ENCODE results near the gene IFT43.

IFT43 gene

GRCh38 chr14:76096257-76096656 lies 110.7 kb downstream of the IFT43 start:
- Histone ChIP-seq H3K79me1 (replicated peaks; ENCODE audit: low read length, poor library complexity, severe bottlenecking) (no peaks in the 10 kb centered on the region), H3K4me3 (ENCODE audit: insufficient read depth in 1 of 2, low read depth in 1 of 2, low read length in 2 of 2) (no peak overlapping the region), H2BK15ac (ENCODE audit: low read depth, poor library complexity, severe bottlenecking) (no peak overlapping the region), H3K36me3 (ENCODE audit: control insufficient read depth in 1 of 2, insufficient read depth in 2 of 2, low read depth in 1 of 2, low read length in 2 of 2) (no peaks in the 10 kb centered on the region), H3K9ac (ENCODE audit: low read length) (no peak overlapping the region), H4K91ac (ENCODE audit: low read length) (no peak overlapping the region), H4K8ac (ENCODE audit: low read length) (no peak overlapping the region), H2BK12ac (ENCODE audit: low read length in 2 of 2) (no peak overlapping the region), H3K23ac (ENCODE audit: low read length in 2 of 2) (no peak overlapping the region), H3K18ac (ENCODE audit: low read depth in 1 of 2, low read length in 2 of 2) (no peak overlapping the region), H2AFZ (ENCODE audit: low read depth, low read length) (no peak overlapping the region), H3K9me3 (ENCODE audit: control insufficient read depth, low read length) (no peaks in the 10 kb centered on the region), H2BK5ac (ENCODE audit: low read depth, low read length, poor library complexity, severe bottlenecking) (no peak overlapping the region), H3K27me3 (ENCODE audit: control insufficient read depth in 1 of 2, insufficient read depth in 1 of 2, low read length in 2 of 2) (peaks cover 13 to 37% of the 10 kb centered on the region in 2 experiments), H3K14ac (ENCODE audit: low read length in 2 of 2) (no peak overlapping the region), H3K4me2 (ENCODE audit: low read length, poor library complexity, severe bottlenecking) (no peak overlapping the region), H2BK120ac (ENCODE audit: low read depth, low read length) (no peak overlapping the region), H3K4ac (ENCODE audit: low read depth in 1 of 2, low read length in 2 of 2) (no peak overlapping the region), H3K27ac (ENCODE audit: low read length, poor library complexity, severe bottlenecking) (no peak overlapping the region), H3K4me1 (ENCODE audit: control insufficient read depth, insufficient read depth, low read depth, low read length) (no peaks in the 10 kb centered on the region), H2AK5ac (ENCODE audit: low read length, severe bottlenecking) (no peak overlapping the region)
- DNase-seq, result no peak
- 88% methylated on average over 5 of the region's 5 CpGs for WGBS

DNA sequence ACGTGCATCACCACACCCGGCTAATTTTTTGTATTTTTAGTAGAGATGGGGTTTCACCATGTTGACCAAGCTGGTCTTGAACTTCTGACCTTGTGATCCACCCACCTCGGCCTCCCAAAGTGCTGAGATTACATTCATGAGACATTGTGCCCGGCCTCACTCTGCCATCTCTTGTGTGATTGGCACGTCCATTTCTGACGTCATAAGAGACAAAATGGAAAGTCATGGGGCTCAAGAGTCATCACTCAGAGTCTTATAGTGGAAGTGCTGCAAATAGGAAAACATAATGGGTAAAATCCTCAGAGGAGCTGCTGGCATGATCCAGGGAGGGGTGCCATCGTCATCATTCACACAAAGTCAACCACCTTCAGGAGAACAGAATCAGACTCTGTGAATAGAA lies 112.0 kb downstream of the IFT43 start:
- Histone ChIP-seq H2BK15ac (ENCODE audit: low read depth, poor library complexity, severe bottlenecking) (no peak overlapping the region), H4K91ac (ENCODE audit: low read length) (no peak overlapping the region), H3K4ac (ENCODE audit: low read depth in 1 of 2, low read length in 2 of 2) (no peak overlapping the region), H3K27me3 (ENCODE audit: control insufficient read depth in 1 of 2, insufficient read depth in 1 of 2, low read length in 2 of 2) (peaks cover 5 to 30% of the 10 kb centered on the region in 2 experiments), H3K23ac (ENCODE audit: low read length in 2 of 2) (no peak overlapping the region), H3K4me1 (ENCODE audit: control insufficient read depth, insufficient read depth, low read depth, low read length) (no peaks in the 10 kb centered on the region), H2BK120ac (ENCODE audit: low read depth, low read length) (no peak overlapping the region), H3K9ac (ENCODE audit: low read length) (no peak overlapping the region), H2BK12ac (ENCODE audit: low read length in 2 of 2) (no peak overlapping the region), H3K79me1 (replicated peaks; ENCODE audit: low read length, poor library complexity, severe bottlenecking) (no peaks in the 10 kb centered on the region), H3K27ac (ENCODE audit: low read length, poor library complexity, severe bottlenecking) (no peak overlapping the region), H3K18ac (ENCODE audit: low read depth in 1 of 2, low read length in 2 of 2) (no peak overlapping the region), H3K4me3 (ENCODE audit: insufficient read depth in 1 of 2, low read depth in 1 of 2, low read length in 2 of 2) (no peak overlapping the region), H3K36me3 (ENCODE audit: control insufficient read depth in 1 of 2, insufficient read depth in 2 of 2, low read depth in 1 of 2, low read length in 2 of 2) (no peaks in the 10 kb centered on the region), H2AK5ac (ENCODE audit: low read length, severe bottlenecking) (no peak overlapping the region), H2BK5ac (ENCODE audit: low read depth, low read length, poor library complexity, severe bottlenecking) (no peak overlapping the region), H4K8ac (ENCODE audit: low read length) (no peak overlapping the region), H3K9me3 (ENCODE audit: control insufficient read depth, low read length) (no peaks in the 10 kb centered on the region), H3K14ac (ENCODE audit: low read length in 2 of 2) (no peak overlapping the region), H3K4me2 (ENCODE audit: low read length, poor library complexity, severe bottlenecking) (no peak overlapping the region), H2AFZ (ENCODE audit: low read depth, low read length) (no peak overlapping the region)
- WGBS, result 85% methylated on average over 7 of the region's 7 CpGs
- no peak for DNase-seq

DNA sequence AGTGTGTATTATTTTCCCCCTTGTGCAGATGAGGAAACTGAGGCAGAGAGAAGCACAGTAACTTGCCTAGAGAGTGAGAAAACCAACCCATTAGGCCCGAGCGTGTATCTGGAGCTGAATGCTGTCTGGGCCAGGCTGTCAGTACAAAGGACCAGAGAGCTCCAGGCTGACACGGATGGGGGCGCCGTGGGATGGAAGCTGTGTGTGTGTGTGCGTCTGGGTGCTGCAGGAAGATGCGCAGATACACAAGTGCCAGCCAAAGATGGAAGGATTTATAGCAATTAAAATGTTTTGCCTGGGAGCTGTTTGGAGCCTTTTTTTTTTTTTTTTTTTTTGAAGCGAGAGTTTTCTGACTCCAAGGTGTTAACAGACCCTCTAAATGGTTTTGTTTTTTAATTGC lies 112.5 kb downstream of the IFT43 start:
- Histone ChIP-seq H3K4me3 (ENCODE audit: insufficient read depth in 1 of 2, low read depth in 1 of 2, low read length in 2 of 2) (no peak overlapping the region), H3K9me3 (ENCODE audit: control insufficient read depth, low read length) (no peaks in the 10 kb centered on the region), H3K9ac (ENCODE audit: low read length) (no peak overlapping the region), H3K27me3 (ENCODE audit: control insufficient read depth in 1 of 2, insufficient read depth in 1 of 2, low read length in 2 of 2) (peaks cover 5 to 28% of the 10 kb centered on the region in 2 experiments), H3K18ac (ENCODE audit: low read depth in 1 of 2, low read length in 2 of 2) (no peak overlapping the region), H3K79me1 (replicated peaks; ENCODE audit: low read length, poor library complexity, severe bottlenecking) (no peaks in the 10 kb centered on the region), H2BK120ac (ENCODE audit: low read depth, low read length) (no peak overlapping the region), H3K4me2 (ENCODE audit: low read length, poor library complexity, severe bottlenecking) (no peak overlapping the region), H4K91ac (ENCODE audit: low read length) (no peak overlapping the region), H3K4me1 (ENCODE audit: control insufficient read depth, insufficient read depth, low read depth, low read length) (no peaks in the 10 kb centered on the region), H2BK15ac (ENCODE audit: low read depth, poor library complexity, severe bottlenecking) (no peak overlapping the region), H2BK12ac (ENCODE audit: low read length in 2 of 2) (no peak overlapping the region), H3K36me3 (ENCODE audit: control insufficient read depth in 1 of 2, insufficient read depth in 2 of 2, low read depth in 1 of 2, low read length in 2 of 2) (no peaks in the 10 kb centered on the region), H2AFZ (ENCODE audit: low read depth, low read length) (no peak overlapping the region), H2BK5ac (ENCODE audit: low read depth, low read length, poor library complexity, severe bottlenecking) (no peak overlapping the region), H4K8ac (ENCODE audit: low read length) (no peak overlapping the region), H3K14ac (ENCODE audit: low read length in 2 of 2) (no peak overlapping the region), H3K23ac (ENCODE audit: low read length in 2 of 2) (no peak overlapping the region), H3K4ac (ENCODE audit: low read depth in 1 of 2, low read length in 2 of 2) (no peak overlapping the region), H2AK5ac (ENCODE audit: low read length, severe bottlenecking) (no peak overlapping the region), H3K27ac (ENCODE audit: low read length, poor library complexity, severe bottlenecking) (no peak overlapping the region)
- WGBS, result 90% methylated on average over 7 of the region's 8 CpGs
- DNase-seq, result no peak

DNA sequence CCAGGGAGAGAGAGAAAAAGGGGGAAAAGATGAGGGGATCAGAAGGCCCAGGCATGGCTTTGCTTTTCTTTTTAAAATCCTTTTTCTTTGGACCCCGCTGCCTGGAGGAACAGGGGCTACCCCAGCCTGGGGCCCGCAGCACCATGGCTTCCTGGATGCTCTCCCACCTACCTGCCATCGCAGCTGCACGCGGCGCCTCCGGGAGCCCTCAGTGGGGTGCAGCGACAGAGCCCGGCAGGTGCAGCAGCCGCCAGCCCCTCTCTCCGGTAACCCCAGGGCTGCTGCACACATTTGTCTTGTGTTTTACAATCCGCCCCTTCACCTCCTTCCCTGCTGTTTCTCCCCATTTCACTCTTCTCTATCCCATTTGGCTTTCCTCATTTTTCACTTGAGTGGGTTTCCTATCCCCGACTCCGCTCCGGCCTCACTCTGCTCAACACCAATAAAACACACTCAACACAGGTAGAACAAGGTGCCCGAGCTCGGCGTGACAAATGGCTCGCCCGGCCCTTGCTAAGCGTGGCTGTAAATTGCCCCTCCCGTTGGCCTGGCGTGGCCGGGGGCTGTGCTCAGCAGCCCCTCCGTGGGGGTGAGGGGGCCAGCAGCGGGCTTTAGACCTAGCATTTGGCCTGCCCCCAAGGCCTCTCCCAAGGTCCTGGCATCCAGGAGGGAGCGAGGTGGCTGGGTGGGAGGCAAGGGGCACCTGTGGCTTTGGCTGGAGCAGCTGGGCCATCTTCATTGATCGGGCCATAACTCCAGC lies 113.5 kb downstream of the IFT43 start:
- no peak overlapping the region for H3K4me3 ChIP-seq (ENCODE audit: insufficient read depth in 1 of 2, low read depth in 1 of 2, low read length in 2 of 2)
- H3K36me3 ChIP-seq (ENCODE audit: control insufficient read depth in 1 of 2, insufficient read depth in 2 of 2, low read depth in 1 of 2, low read length in 2 of 2), result no peaks in the 10 kb centered on the region
- H2BK12ac ChIP-seq (ENCODE audit: low read length in 2 of 2), result no peak overlapping the region
- 84% methylated on average over 28 of the region's 28 CpGs for WGBS
- no peak overlapping the region for H3K4me2 ChIP-seq (ENCODE audit: low read length, poor library complexity, severe bottlenecking)
- no peaks in the 10 kb centered on the region for H3K9me3 ChIP-seq (ENCODE audit: control insufficient read depth, low read length)
- H3K18ac ChIP-seq (ENCODE audit: low read depth in 1 of 2, low read length in 2 of 2), result no peak overlapping the region
- no peak overlapping the region for H3K9ac ChIP-seq (ENCODE audit: low read length)
- H3K79me1 ChIP-seq (replicated peaks; ENCODE audit: low read length, poor library complexity, severe bottlenecking), result no peaks in the 10 kb centered on the region
- no peak overlapping the region for H3K27ac ChIP-seq (ENCODE audit: low read length, poor library complexity, severe bottlenecking)
- DNase-seq, result no peak
- H2BK5ac ChIP-seq (ENCODE audit: low read depth, low read length, poor library complexity, severe bottlenecking), result no peak overlapping the region
- no peak overlapping the region for H4K8ac ChIP-seq (ENCODE audit: low read length)
- H4K91ac ChIP-seq (ENCODE audit: low read length), result no peak overlapping the region
- no peak overlapping the region for H2BK120ac ChIP-seq (ENCODE audit: low read depth, low read length)
- H2BK15ac ChIP-seq (ENCODE audit: low read depth, poor library complexity, severe bottlenecking), result no peak overlapping the region
- peaks cover 5 to 27% of the 10 kb centered on the region in 2 experiments for H3K27me3 ChIP-seq (ENCODE audit: control insufficient read depth in 1 of 2, insufficient read depth in 1 of 2, low read length in 2 of 2)
- no peak overlapping the region for H3K23ac ChIP-seq (ENCODE audit: low read length in 2 of 2)
- no peak overlapping the region for H3K4ac ChIP-seq (ENCODE audit: low read depth in 1 of 2, low read length in 2 of 2)
- H2AK5ac ChIP-seq (ENCODE audit: low read length, severe bottlenecking), result no peak overlapping the region
- no peak overlapping the region for H3K14ac ChIP-seq (ENCODE audit: low read length in 2 of 2)
- no peak overlapping the region for H2AFZ ChIP-seq (ENCODE audit: low read depth, low read length)
- no peaks in the 10 kb centered on the region for H3K4me1 ChIP-seq (ENCODE audit: control insufficient read depth, insufficient read depth, low read depth, low read length)
